SK-N-MC (cell line): ENCODE data around the gene IFI6.

ENCODE experiments used
- DNase-seq: peaks from one replicate; pipeline ENCODE4 v3.0.0-alpha.2; 2011; ENCODE audit warnings: low read depth, low spot score
- H3K27ac ChIP-seq: fragments of 200-600 bp; sonication (generic); 2 replicates; pipeline ENCODE4 v1.5.1; 2016; ENCODE audit warnings: mixed run types
- H3K36me3 ChIP-seq: fragments of 200-600 bp; sonication (generic); 2 replicates; pipeline ENCODE4 v1.6.1; 2017; ENCODE audit warnings: antibody characterized with exemption, low read length, mixed read lengths; ENCODE audit not compliant: insufficient read depth
- H3K4me3 ChIP-seq: fragments of 200-600 bp; sonication (generic); 2 replicates; pipeline ENCODE4 v1.5.1; 2016
- H3K9ac ChIP-seq: fragments of 200-600 bp; sonication (generic); 2 replicates; pipeline ENCODE4 v1.8.0; 2017; ENCODE audit warnings: mixed run types, mixed read lengths; ENCODE audit not compliant: insufficient read length
- H3K9me3 ChIP-seq: fragments of 200-600 bp; sonication (generic); 2 replicates; pipeline ENCODE4 v1.6.1; 2017; ENCODE audit warnings: low read depth, mild to moderate bottlenecking, antibody characterized with exemption, low read length, moderate library complexity, mixed read lengths
- EZH2 ChIP-seq: fragments of 200-600 bp; sonication (generic); IDR thresholded peaks from one replicate; pipeline ENCODE4 v1.6.1; 2017; ENCODE audit warnings: antibody characterized with exemption
- FOXP2 ChIP-seq: optimal IDR thresholded peaks from 2 replicates; pipeline ENCODE3; 2011; ENCODE audit warnings: mild to moderate bottlenecking, moderate library complexity; ENCODE audit not compliant: insufficient read depth; ENCODE audit errors: extremely low read length, control extremely low read depth
- POLR2AphosphoS5 ChIP-seq: IDR thresholded peaks from 2 replicates; pipeline ENCODE4 v1.6.1; 2012; ENCODE audit warnings: mild to moderate bottlenecking, low read depth, low read length, borderline replicate concordance

IFI6 gene

DNA sequence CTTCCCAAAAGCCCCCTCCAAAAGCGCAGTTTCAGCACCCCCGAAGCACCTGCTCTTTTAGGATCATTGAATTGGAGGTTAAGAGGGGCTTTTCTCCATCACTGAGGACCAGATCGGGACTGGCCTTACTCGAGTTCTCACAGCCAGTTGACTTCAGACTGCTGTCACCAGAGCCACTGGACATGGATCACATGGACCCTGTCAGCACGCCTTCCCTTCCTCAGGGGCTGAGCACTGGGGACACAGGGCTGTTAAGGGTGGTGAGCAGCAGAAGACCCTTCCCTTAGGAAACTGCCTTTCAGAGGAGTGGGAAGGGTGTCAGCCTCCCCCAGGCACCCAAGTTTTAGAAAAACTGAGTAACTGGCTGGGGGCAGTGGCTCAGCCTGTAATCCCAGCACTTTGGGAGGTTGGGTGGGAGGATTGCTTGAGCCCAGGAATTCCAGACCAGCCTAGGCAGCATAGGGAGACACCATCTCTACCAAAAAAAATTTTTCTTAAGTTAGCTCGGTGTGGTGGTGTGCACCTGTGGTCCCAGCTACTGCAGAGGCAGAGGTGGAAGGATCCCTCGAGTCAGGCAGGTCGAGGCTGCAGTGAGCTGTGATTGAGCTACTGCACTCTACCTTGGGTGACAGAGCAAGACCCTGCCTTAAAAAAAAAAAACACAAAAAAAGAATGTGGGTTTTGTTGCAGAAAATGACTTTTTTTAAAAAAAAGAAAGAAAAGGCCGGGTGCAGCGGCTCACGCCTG lies 36.4 kb downstream of the IFI6 start:
- Histone ChIP-seq H3K4me3 (no peak overlapping the region), H3K36me3 (no peaks in the 10 kb centered on the region), H3K27ac (no peak overlapping the region), H3K9ac (no peak overlapping the region), H3K9me3 (no peaks in the 10 kb centered on the region)
- TF ChIP-seq FOXP2, result no peak
- TF ChIP-seq POLR2AphosphoS5, result no peak
- no peak for TF ChIP-seq EZH2
- no peak for DNase-seq

- H3K9me3 ChIP-seq, result no peaks in the 10 kb centered on the region
- peak within 1 kb of the TSS; percentile 73 for H3K4me3 ChIP-seq
- H3K36me3 ChIP-seq, result no peaks in the 10 kb centered on the region
- TF ChIP-seq POLR2AphosphoS5, result no peak
- no peak for TF ChIP-seq EZH2
- no peak for TF ChIP-seq FOXP2
- no peak for DNase-seq
- peak within 1 kb of the TSS; percentile 61 for H3K9ac ChIP-seq
- H3K27ac ChIP-seq, result no peak within 1 kb of the TSS
These were observed 37.0 kb downstream of the IFI6 start, which contains the start of gene FGR for GRCh38 chr1:27634985-27635367. TSS of gene FGR (minus strand) at chr1:27635185. CDS start at chr1:27623916, 11,269 bp downstream.

- Histone ChIP-seq H3K36me3 (no peaks in the 10 kb centered on the region), H3K27ac (no peak overlapping the region), H3K9ac (peak overlapping the region; percentile 61), H3K4me3 (peak overlapping the region; percentile 73), H3K9me3 (no peaks in the 10 kb centered on the region)
- TF ChIP-seq POLR2AphosphoS5, result no peak
- TF ChIP-seq FOXP2, result no peak
- no peak for TF ChIP-seq EZH2
- DNase-seq, result no peak
These were observed 37.6 kb downstream of the IFI6 start for GRCh38 chr1:27634177-27634984.

DNA sequence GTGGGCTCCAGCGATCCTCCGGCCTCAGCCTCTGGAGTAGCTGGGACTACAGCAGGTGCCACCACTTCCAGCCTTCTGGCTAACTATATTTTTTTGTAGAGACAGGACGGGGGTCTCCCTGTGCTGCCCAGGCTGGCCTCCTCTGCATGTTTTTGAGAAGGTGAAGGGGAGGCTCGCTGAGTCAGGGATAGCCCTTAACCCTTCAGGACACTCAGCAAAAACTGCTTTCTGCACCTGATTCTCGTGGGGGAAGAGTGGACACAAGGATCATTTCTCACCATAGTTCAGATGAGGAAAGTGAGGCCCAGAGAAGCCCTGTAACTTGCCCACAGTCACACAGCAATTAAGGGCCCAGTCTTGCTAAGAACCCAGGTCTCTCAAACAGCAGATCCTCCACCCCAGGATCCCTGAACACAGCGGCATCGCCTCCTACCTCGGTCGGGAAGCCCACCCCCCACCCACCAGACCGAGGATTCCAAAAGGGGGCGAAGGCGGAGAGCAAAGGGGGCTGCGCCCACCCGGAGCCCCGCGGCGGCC lies 38.3 kb downstream of the IFI6 start:
- TF ChIP-seq POLR2AphosphoS5 (no peak), FOXP2 (no peak)
- peak overlapping the region; percentile 61 for H3K9ac ChIP-seq
- DNase-seq, result no peak
- no peaks in the 10 kb centered on the region for H3K9me3 ChIP-seq
- H3K4me3 ChIP-seq, result peak overlapping the region; percentile 73
- no peaks in the 10 kb centered on the region for H3K36me3 ChIP-seq
- H3K27ac ChIP-seq, result no peak overlapping the region

DNA sequence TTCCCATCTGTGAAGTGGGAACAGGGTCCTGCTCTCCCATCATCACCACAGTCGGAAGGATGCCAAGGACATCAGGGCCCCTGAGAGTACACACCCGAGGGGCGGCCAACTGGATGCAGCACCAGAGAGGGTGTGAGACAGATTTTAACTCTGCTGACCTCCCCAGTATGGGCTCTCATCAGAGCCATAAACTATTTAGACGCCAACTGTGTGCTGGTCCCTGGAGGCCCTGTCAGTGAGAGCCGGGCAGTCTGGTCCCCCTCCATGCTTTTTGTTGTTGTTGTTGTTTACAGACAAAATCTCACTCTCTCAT lies 38.7 kb downstream of the IFI6 start:
- H3K27ac ChIP-seq, result no peak overlapping the region
- TF ChIP-seq FOXP2 (no peak), POLR2AphosphoS5 (no peak), EZH2 (no peak)
- DNase-seq, result no peak
- no peaks in the 10 kb centered on the region for H3K36me3 ChIP-seq
- H3K9ac ChIP-seq, result no peak overlapping the region
- no peaks in the 10 kb centered on the region for H3K9me3 ChIP-seq
- no peak overlapping the region for H3K4me3 ChIP-seq

DNA sequence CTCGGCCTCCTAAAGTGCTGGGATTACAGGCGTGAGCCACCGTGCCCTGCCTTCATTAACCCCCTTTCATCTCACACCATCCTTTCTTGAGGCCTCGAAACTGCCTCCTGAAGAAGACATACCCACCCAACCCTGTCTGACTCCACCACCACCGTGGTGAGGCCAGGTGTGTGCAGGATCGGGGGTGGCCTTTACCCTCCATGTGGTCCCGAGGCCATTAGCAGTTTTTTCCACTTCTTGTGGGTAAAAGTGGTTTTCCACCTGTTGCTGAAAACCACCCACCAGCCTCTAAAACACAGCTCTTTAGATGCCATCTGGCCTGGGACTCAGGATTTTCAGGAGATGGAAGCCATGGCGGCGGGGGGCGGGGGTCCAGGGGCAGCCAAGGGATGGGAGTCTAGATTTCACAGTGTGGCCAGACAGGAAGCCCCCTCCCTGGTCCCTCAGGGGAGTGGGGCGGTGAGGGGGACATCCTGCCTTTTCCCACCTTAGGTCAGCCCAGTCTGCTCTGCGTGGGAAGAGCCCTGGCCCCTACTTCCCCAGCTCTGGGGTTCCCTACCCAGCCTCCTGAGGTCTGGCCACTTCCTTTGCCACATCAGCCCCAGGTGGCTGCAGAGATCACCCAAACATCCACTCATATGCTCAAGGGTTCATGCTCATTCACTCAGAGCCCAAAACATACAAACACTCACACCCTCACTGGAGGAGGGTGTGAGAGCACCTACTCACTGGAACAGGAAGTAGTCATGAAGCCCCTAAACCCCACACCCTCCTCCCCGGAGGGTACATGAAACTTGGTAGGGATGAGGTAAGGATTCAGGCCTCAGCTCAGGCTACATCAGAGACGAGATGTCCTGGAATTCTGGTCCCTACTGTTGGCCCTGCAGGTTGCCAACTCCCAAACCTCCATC lies 39.4 kb downstream of the IFI6 start:
- TF ChIP-seq POLR2AphosphoS5, result no peak
- Histone ChIP-seq H3K9ac (no peak overlapping the region), H3K4me3 (no peak overlapping the region), H3K27ac (no peak overlapping the region), H3K36me3 (no peaks in the 10 kb centered on the region), H3K9me3 (no peaks in the 10 kb centered on the region)
- no peak for DNase-seq

GRCh38 chr1:27630859-27631491 lies 41.0 kb downstream of the IFI6 start:
- Histone ChIP-seq H3K4me3 (no peak overlapping the region), H3K9ac (no peak overlapping the region), H3K27ac (no peak overlapping the region), H3K36me3 (no peaks in the 10 kb centered on the region), H3K9me3 (no peaks in the 10 kb centered on the region)
- TF ChIP-seq EZH2 (no peak), POLR2AphosphoS5 (no peak)
- no peak for DNase-seq
